Gastrocnemius medialis (tissue), 4 donors: ENCODE measurements around the gene WDR45B. TPM values are rescaled to one million over a fixed set of nuclear protein-coding genes. Genes with fewer than 3 reads are reported as not detected.

Experiments
- ATAC-seq, 2 donors: fragments of 150-250 bp; one replicate each; pipeline ENCODE4 v1.9.1; 2016
- DNase-seq, 2 donors: peaks; one replicate each; pipeline ENCODE4 v3.0.0-alpha.2; 2019
- H3K27ac ChIP-seq, 4 donors: fragments of 200-600 bp; sonication (generic); 1 replicate in 1 of 4; 2 replicates in 3 of 4; pipeline ENCODE4 v1.5.1; 2016 to 2018; ENCODE audit warnings: mild to moderate bottlenecking in 2 of 4, moderate library complexity in 1 of 4
- H3K27me3 ChIP-seq, 3 donors: fragments of 200-600 bp; sonication (generic) in 2 of 3; 1 replicate in 1 of 3; 2 replicates in 2 of 3; pipeline versions ENCODE4 v1.5.1 to v1.6.0; 2016 to 2019; ENCODE audit warnings: mild to moderate bottlenecking in 1 of 3, moderate library complexity in 1 of 3
- H3K36me3 ChIP-seq, 2 donors: fragments of 200-600 bp; sonication (generic) in 1 of 2; one replicate each; pipeline ENCODE4 v1.5.1; 2017 to 2018
- H3K4me1 ChIP-seq, 2 donors: fragments of 200-600 bp; sonication (generic) in 1 of 2; one replicate each; pipeline ENCODE4 v1.5.1; 2016 to 2017; ENCODE audit warnings: mild to moderate bottlenecking in 2 of 2
- H3K4me3 ChIP-seq, 4 donors: fragments of 200-600 bp; sonication (generic) in 3 of 4; 1 replicate in 1 of 4; 2 replicates in 3 of 4; pipeline ENCODE4 v1.5.1; 2016 to 2019; ENCODE audit warnings: mild to moderate bottlenecking in 2 of 4
- H3K9me3 ChIP-seq, 3 donors: fragments of 200-600 bp; sonication (generic) in 2 of 3; 1 replicate in 1 of 3; 2 replicates in 2 of 3; pipeline ENCODE4 v1.5.1; 2016 to 2019
- CTCF ChIP-seq, 5 experiments: fragments of 450-650 bp in 3 of 5; fragments of 200-600 bp in 2 of 5; sonication (generic) in 2 of 5; IDR thresholded peaks in 4 of 5; conservative IDR thresholded peaks in 1 of 5; 1 replicate in 4 of 5; 2 replicates in 1 of 5; pipeline ENCODE4 v1.5.1; 2016 to 2019; ENCODE audit warnings: antibody characterized with exemption in 5 of 5, mild to moderate bottlenecking in 3 of 5, moderate library complexity in 3 of 5
- POLR2A ChIP-seq, 2 donors: fragments of 450-650 bp; IDR thresholded peaks; one replicate each; pipeline ENCODE4 v1.6.1; 2017; ENCODE audit warnings: antibody characterized with exemption in 2 of 2, mild to moderate bottlenecking in 2 of 2, moderate library complexity in 2 of 2
- in situ Hi-C, 4 donors: fragments of 200-750 bp; cut with MboI; loops; one replicate each; pipeline versions ENCODE4 v1.15.0 to v1.8.0; 2017; ENCODE audit warnings: low sequenced_read_pairs in 4 of 4
- intact Hi-C: fragments of 100-400 bp; cut with DNase I; formaldehyde crosslinking; loops from one replicate; pipeline ENCODE4 v1.15.1; 2023; ENCODE audit warnings: low total_unique reads
- total RNA-seq, 4 donors: library from RNA; depleted of rRNA; stranded (reverse); fragments of >200 nt; gene quantifications; one replicate each; pipeline versions ENCODE4 v1.1.0 to v1.2.3, GENCODE V29; 2016

Gene WDR45B
- 10 to 100 TPM; 28.0 to 39.2 (median 34.8) TPM for total RNA-seq

- ATAC-seq (peak; percentile 93 to 95), DNase-seq (peak; percentile 91 to 96)
- Histone ChIP-seq H3K36me3 (peaks cover 0 to 9% of the 10 kb centered on the region in 2 donors), H3K4me3 (peak within 1 kb of the TSS; percentile 76 to 98 (median 92)), H3K27ac (peak within 1 kb of the TSS; percentile 92 to 100 (median 96)), H3K4me1 (peaks cover 31 to 37% of the 10 kb centered on the region in 2 donors), H3K27me3 (no peaks in the 10 kb centered on the region), H3K9me3 (no peaks in the 10 kb centered on the region)
- in situ Hi-C loops (no loop called here), intact Hi-C loops (loop anchor here (1.0 to 5.0 kb wide), 4 partner anchors 55 to 197 kb away; partner anchors contain the start of genes CYBC1, FN3KRP and TBCD)
- TF ChIP-seq POLR2A (IDR thresholded peaks at IDR 0.05): peak; percentile 98
- no peak for TF ChIP-seq CTCF (IDR thresholded peaks at IDR 0.05 in 4 of 5, conservative IDR thresholded peaks at IDR 0.05 in 1 of 5)
Measured at GRCh38 chr17:82648165-82648668, at the start of gene WDR45B. WDR45B (minus strand) TSS chr17:82648444; CDS start chr17:82648340, 104 bp downstream.

- no peak for DNase-seq
- intact Hi-C loops (loop anchor here (1.0 kb wide), 1 partner anchor 19 kb away; the partner anchor contains the start of gene FN3KRP), in situ Hi-C loops (no loop called here)
- no peak for ATAC-seq
- TF ChIP-seq CTCF (IDR thresholded peaks at IDR 0.05 in 4 of 5, conservative IDR thresholded peaks at IDR 0.05 in 1 of 5) (no peak), POLR2A (IDR thresholded peaks at IDR 0.05) (no peak)
- Histone ChIP-seq H3K4me3 (peak overlapping the region; percentile 59 to 75 (median 70)), H3K36me3 (no peaks in the 10 kb centered on the region), H3K27ac (peak overlapping the region in 2 of 4 donors; percentile 62 to 87), H3K4me1 (peaks cover 10 to 19% of the 10 kb centered on the region in 2 donors), H3K9me3 (no peaks in the 10 kb centered on the region), H3K27me3 (no peaks in the 10 kb centered on the region)
Measured at GRCh38 chr17:82697808-82698064, 49.5 kb upstream of the WDR45B start.

GRCh38 chr17:82696916-82697807 is 48.9 kb upstream of the WDR45B start:
- TF ChIP-seq CTCF (IDR thresholded peaks at IDR 0.05 in 4 of 5, conservative IDR thresholded peaks at IDR 0.05 in 1 of 5) (no peak), POLR2A (IDR thresholded peaks at IDR 0.05) (no peak)
- ATAC-seq (no peak), DNase-seq (no peak)
- Histone ChIP-seq H3K9me3 (no peaks in the 10 kb centered on the region), H3K27me3 (no peaks in the 10 kb centered on the region), H3K27ac (peak overlapping the region in 2 of 4 donors; percentile 62 to 87), H3K36me3 (no peaks in the 10 kb centered on the region), H3K4me1 (peaks cover 10 to 19% of the 10 kb centered on the region in 2 donors), H3K4me3 (peak overlapping the region; percentile 59 to 75 (median 70))
- intact Hi-C loops (no loop called here), in situ Hi-C loops (no loop called here)

GRCh38 chr17:82696259-82696658 is 48.0 kb upstream of the WDR45B start:
- Histone ChIP-seq H3K36me3 (no peaks in the 10 kb centered on the region), H3K9me3 (no peaks in the 10 kb centered on the region), H3K4me1 (peaks cover 10 to 19% of the 10 kb centered on the region in 2 donors), H3K4me3 (no peak overlapping the region), H3K27ac (no peak overlapping the region), H3K27me3 (no peaks in the 10 kb centered on the region)
- DNase-seq (no peak), ATAC-seq (no peak)
- in situ Hi-C loops: no loop called here
- intact Hi-C loops: no loop called here
- TF ChIP-seq POLR2A (IDR thresholded peaks at IDR 0.05): no peak
- TF ChIP-seq CTCF (IDR thresholded peaks at IDR 0.05 in 4 of 5, conservative IDR thresholded peaks at IDR 0.05 in 1 of 5): no peak
